OCI-LY1 (cell line): ENCODE measurements around the gene PLA2G15.

Source experiments
- H2AFZ ChIP-seq: fragments of 200-600 bp; sonication (generic), shearing (Covaris generic); 2 replicates; pipeline ENCODE4 v1.6.0; 2014; ENCODE audit warnings: antibody characterized with exemption, mild to moderate bottlenecking, low read length
- H3F3A ChIP-seq: fragments of 200-600 bp; sonication (generic), shearing (Covaris generic); 2 replicates; pipeline ENCODE4 v1.6.0; 2014; ENCODE audit warnings: mild to moderate bottlenecking, antibody characterized with exemption, low read length, moderate library complexity; ENCODE audit not compliant: insufficient read depth
- H3K27ac ChIP-seq: fragments of 200-600 bp; sonication (generic); 2 replicates; pipeline ENCODE4 v1.5.1; 2014; ENCODE audit warnings: low read length, mixed run types, mild to moderate bottlenecking, low read depth; ENCODE audit not compliant: poor library complexity, severe bottlenecking
- H3K27me3 ChIP-seq: fragments of 200-600 bp; sonication (generic); 2 replicates; pipeline ENCODE4 v1.6.0; 2014; ENCODE audit warnings: antibody characterized with exemption, mild to moderate bottlenecking, low read length, moderate library complexity; ENCODE audit not compliant: insufficient read depth
- H3K36me3 ChIP-seq: fragments of 200-600 bp; sonication (generic); 2 replicates; pipeline ENCODE4 v1.6.1; 2014; ENCODE audit warnings: mild to moderate bottlenecking, antibody characterized with exemption, low read length, moderate library complexity, mixed read lengths; ENCODE audit not compliant: insufficient read depth
- H3K4me1 ChIP-seq: fragments of 200-600 bp; sonication (generic); 2 replicates; pipeline ENCODE4 v1.5.1; 2014; ENCODE audit warnings: mild to moderate bottlenecking, low read length, moderate library complexity; ENCODE audit not compliant: insufficient read depth, severe bottlenecking
- H3K4me2 ChIP-seq: fragments of 200-600 bp; sonication (generic), shearing (Covaris generic); 2 replicates; pipeline ENCODE4 v1.6.1; 2014; ENCODE audit warnings: low read length
- H3K4me3 ChIP-seq: fragments of 200-600 bp; sonication (generic); 2 replicates; pipeline ENCODE4 v1.5.1; 2014; ENCODE audit warnings: low read length, low read depth, mild to moderate bottlenecking, mixed read lengths; ENCODE audit not compliant: poor library complexity, severe bottlenecking
- H3K79me2 ChIP-seq: fragments of 200-600 bp; shearing (Covaris generic); 2 replicates; pipeline ENCODE4 v1.6.1; 2016; ENCODE audit warnings: mixed run types, low read length, mixed read lengths; ENCODE audit not compliant: insufficient read depth
- H3K9ac ChIP-seq: fragments of 200-600 bp; sonication (generic), shearing (Covaris generic); 2 replicates; pipeline ENCODE4 v1.6.1; 2014; ENCODE audit warnings: mild to moderate bottlenecking, low read length, mixed read lengths
- H3K9me2 ChIP-seq: fragments of 200-600 bp; sonication (generic), shearing (Covaris generic); 2 replicates; pipeline ENCODE4 v1.6.1; 2014; ENCODE audit warnings: low read depth, mild to moderate bottlenecking, low read length, mixed read lengths
- H3K9me3 ChIP-seq: fragments of 200-600 bp; shearing (Covaris generic); 2 replicates; pipeline ENCODE4 v1.6.1; 2014; ENCODE audit warnings: low read length, mixed read lengths
- H4K20me1 ChIP-seq: fragments of 200-600 bp; sonication (generic), shearing (Covaris generic); 2 replicates; pipeline ENCODE4 v1.6.0; 2016; ENCODE audit warnings: mild to moderate bottlenecking, low read length; ENCODE audit not compliant: insufficient read depth
- CTCF ChIP-seq: fragments of 200-600 bp; sonication (generic), shearing (Covaris generic); IDR thresholded peaks from 2 replicates; pipeline ENCODE4 v1.5.1; 2017; ENCODE audit warnings: mild to moderate bottlenecking, antibody characterized with exemption, low read length, moderate library complexity, mixed read lengths
- EZH2 ChIP-seq: fragments of 200-600 bp; sonication (generic), shearing (Covaris generic); IDR thresholded peaks from 2 replicates; pipeline ENCODE4 v1.8.0; 2017; ENCODE audit warnings: borderline replicate concordance, mixed run types, mild to moderate bottlenecking, antibody characterized with exemption, low read length, moderate library complexity, mixed read lengths

Gene PLA2G15

GRCh38 chr16:68202091-68202519 lies 43.1 kb upstream of the PLA2G15 start:
- Histone ChIP-seq H3K9me2 (no peaks in the 10 kb centered on the region), H3K4me1 (peaks cover 13% of the 10 kb centered on the region), H4K20me1 (no peaks in the 10 kb centered on the region), H3K27ac (no peak overlapping the region), H3K4me2 (no peak overlapping the region), H3K79me2 (no peaks in the 10 kb centered on the region), H3K36me3 (no peaks in the 10 kb centered on the region), H3K9ac (no peak overlapping the region), H3K4me3 (no peak overlapping the region), H3F3A (no peaks in the 10 kb centered on the region), H3K27me3 (no peaks in the 10 kb centered on the region), H2AFZ (no peak overlapping the region), H3K9me3 (no peaks in the 10 kb centered on the region)
- no peak for TF ChIP-seq CTCF
- TF ChIP-seq EZH2: no peak

DNA sequence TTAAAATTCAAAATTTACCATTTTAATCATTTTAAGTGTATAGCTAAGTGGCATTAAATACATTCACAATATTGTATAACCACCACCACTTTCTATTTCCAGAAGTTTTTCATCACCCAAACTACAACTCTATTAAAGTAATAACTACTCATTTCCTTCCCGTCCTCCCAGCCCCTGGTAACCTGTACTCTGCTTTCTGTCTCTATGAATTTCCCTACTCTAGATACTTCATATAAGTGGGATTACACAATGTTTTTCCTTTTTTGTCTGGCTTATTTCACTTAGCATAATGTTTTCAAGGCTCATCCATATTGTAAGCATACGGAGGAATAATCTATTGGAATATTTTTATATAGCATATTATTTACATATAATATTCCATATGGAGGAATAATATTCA lies 38.9 kb upstream of the PLA2G15 start:
- no peak overlapping the region for H3K4me2 ChIP-seq
- no peak overlapping the region for H3K27ac ChIP-seq
- H3K79me2 ChIP-seq: no peaks in the 10 kb centered on the region
- no peaks in the 10 kb centered on the region for H3K9me3 ChIP-seq
- no peak overlapping the region for H2AFZ ChIP-seq
- H4K20me1 ChIP-seq: no peaks in the 10 kb centered on the region
- H3K9ac ChIP-seq: no peak overlapping the region
- H3K4me1 ChIP-seq: no peaks in the 10 kb centered on the region
- no peaks in the 10 kb centered on the region for H3K36me3 ChIP-seq
- no peaks in the 10 kb centered on the region for H3F3A ChIP-seq
- H3K27me3 ChIP-seq: no peaks in the 10 kb centered on the region
- no peak for TF ChIP-seq CTCF
- TF ChIP-seq EZH2: no peak
- H3K4me3 ChIP-seq: no peak overlapping the region
- H3K9me2 ChIP-seq: no peaks in the 10 kb centered on the region

GRCh38 chr16:68214726-68215125 lies 30.4 kb upstream of the PLA2G15 start:
- Histone ChIP-seq H3K4me1 (peaks cover 14% of the 10 kb centered on the region), H3K9ac (no peak overlapping the region), H3K9me2 (no peaks in the 10 kb centered on the region), H3K36me3 (no peaks in the 10 kb centered on the region), H3K27ac (peak overlapping the region; percentile 55), H3K4me3 (no peak overlapping the region), H3K4me2 (no peak overlapping the region), H3K9me3 (no peaks in the 10 kb centered on the region), H4K20me1 (no peaks in the 10 kb centered on the region), H2AFZ (no peak overlapping the region), H3K27me3 (no peaks in the 10 kb centered on the region), H3K79me2 (no peaks in the 10 kb centered on the region), H3F3A (no peaks in the 10 kb centered on the region)
- TF ChIP-seq EZH2 (no peak), CTCF (no peak)
